NCI-H1694 (cell line): ENCODE data around the gene DCST1.

ENCODE experiments used
- DNase-seq: peaks from one replicate; lab custom pipeline; 2025; lab: John Stamatoyannopoulos, UW

DCST1 gene

GRCh38 chr1:155091071-155092051, 57.7 kb downstream of the DCST1 start:
- DNase-seq: peak; percentile 94

GRCh38 chr1:155092131-155092530, 58.5 kb downstream of the DCST1 start:
- DNase-seq: no peak

GRCh38 chr1:155092641-155093040, 59.0 kb downstream of the DCST1 start:
- DNase-seq: no peak

DNA sequence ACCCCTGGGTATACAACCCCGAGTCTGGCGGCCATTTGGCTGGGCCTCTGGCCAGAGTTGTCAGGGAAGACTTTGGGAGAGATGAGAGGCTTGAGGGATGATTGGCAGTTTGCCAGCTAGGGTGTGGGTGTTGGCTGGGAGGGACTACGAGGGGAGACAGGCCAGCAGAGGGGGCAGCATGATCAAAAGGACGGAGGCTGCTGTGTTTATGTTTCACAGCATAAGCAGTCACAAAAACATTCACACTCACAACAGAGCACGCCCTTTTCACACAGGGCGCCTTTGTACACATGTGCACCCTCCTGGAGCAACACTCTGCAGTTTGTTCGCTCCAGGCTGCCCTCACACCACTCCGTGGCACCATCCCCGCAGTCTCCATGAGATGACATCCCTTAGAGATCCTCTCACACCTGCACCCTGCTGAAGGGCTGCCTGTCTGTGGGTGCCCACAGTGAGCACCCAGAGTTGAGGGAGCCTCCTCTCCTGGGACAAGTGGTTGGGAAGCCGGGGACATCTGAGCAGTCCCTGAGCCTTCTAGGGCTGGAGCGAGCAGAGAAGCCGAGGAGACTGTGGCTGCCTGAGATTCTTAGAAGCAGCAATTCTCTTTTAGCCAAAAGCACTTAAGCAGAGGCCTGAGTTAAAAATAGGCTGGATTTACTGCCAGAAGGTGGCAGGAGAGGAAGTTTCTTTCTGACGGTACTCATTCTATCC, 60.4 kb downstream of the DCST1 start:
- peak; percentile 60 for DNase-seq

- DNase-seq: no peak
Observed at GRCh38 chr1:155094622-155094948, 61.0 kb downstream of the DCST1 start.

GRCh38 chr1:155099331-155099730, 65.7 kb downstream of the DCST1 start:
- DNase-seq: no peak
